ENCODE data around the gene UBL7. TPM values are rescaled to one million over a fixed set of nuclear protein-coding genes. Genes with fewer than 3 reads are reported as not detected.

The UBL7 gene
- total and polyA plus RNA-seq, 8 donors: 2.0 to 131 (median 35.8) TPM

GRCh38 chr15:74470631-74471395 lies 9.9 kb upstream of the UBL7 start:
- WGBS, 5 donors: 93 to 96% (median 95%) methylated on average over 11 to 12 of the region's 12 CpGs
- intact Hi-C loops (cut with DNase I; ENCODE audit: low total_unique reads): no loop called here
- no peaks in the 10 kb centered on the region for H3K9me3 ChIP-seq
- TF ChIP-seq POLR2A (IDR thresholded peaks at IDR 0.05) (no peak), EP300 (IDR thresholded peaks at IDR 0.05) (no peak), CTCF (IDR thresholded peaks at IDR 0.05) (no peak), POLR2AphosphoS5 (IDR thresholded peaks at IDR 0.05) (no peak)
- no peak overlapping the region for H3K27ac ChIP-seq
- no peaks in the 10 kb centered on the region for H3K27me3 ChIP-seq
- no peaks in the 10 kb centered on the region for H3K4me1 ChIP-seq
- no peak overlapping the region for H3K4me3 ChIP-seq
- peaks cover 0 to 49% (median 37%) of the 10 kb centered on the region in 4 donors for H3K36me3 ChIP-seq
- DNase-seq: no peak

- intact Hi-C loops (cut with DNase I; ENCODE audit: low total_unique reads): no loop called here
- 94 to 97% (median 96%) methylated on average over 6 of the region's 6 CpGs for WGBS, 5 donors
- no peak for TF ChIP-seq POLR2AphosphoS5 (IDR thresholded peaks at IDR 0.05)
- TF ChIP-seq EP300 (IDR thresholded peaks at IDR 0.05): no peak
- no peak for TF ChIP-seq CTCF (IDR thresholded peaks at IDR 0.05)
- no peak for TF ChIP-seq POLR2A (IDR thresholded peaks at IDR 0.05)
Measured at GRCh38 chr15:74468341-74469032, 7.5 kb upstream of the UBL7 start.

GRCh38 chr15:74466570-74466969 lies 5.6 kb upstream of the UBL7 start:
- Histone ChIP-seq H3K27ac (no peak overlapping the region), H3K36me3 (peaks cover 0 to 28% (median 22%) of the 10 kb centered on the region in 4 donors), H3K27me3 (no peaks in the 10 kb centered on the region), H3K4me3 (no peak overlapping the region), H3K4me1 (peaks cover 0 to 20% (median 11%) of the 10 kb centered on the region in 4 donors), H3K9me3 (no peaks in the 10 kb centered on the region)
- WGBS, 5 donors: 94 to 100% (median 100%) methylated on average over 1 of the region's 1 CpG
- no peak for DNase-seq
- intact Hi-C loops (cut with DNase I; ENCODE audit: low total_unique reads): no loop called here
- TF ChIP-seq POLR2AphosphoS5 (IDR thresholded peaks at IDR 0.05) (no peak), CTCF (IDR thresholded peaks at IDR 0.05) (no peak), POLR2A (IDR thresholded peaks at IDR 0.05) (no peak), EP300 (IDR thresholded peaks at IDR 0.05) (no peak)

More at GRCh38 chr15:74468341-74469032, 7.5 kb upstream of the UBL7 start:
- Histone ChIP-seq H3K4me3 (no peak overlapping the region), H3K27me3 (no peaks in the 10 kb centered on the region), H3K4me1 (peaks cover 0 to 2% (median 0%) of the 10 kb centered on the region in 4 donors), H3K9me3 (no peaks in the 10 kb centered on the region), H3K36me3 (peaks cover 0 to 46% (median 31%) of the 10 kb centered on the region in 4 donors), H3K27ac (no peak overlapping the region)
- no peak for DNase-seq

GRCh38 chr15:74464897-74465296 lies 3.9 kb upstream of the UBL7 start:
- no peaks in the 10 kb centered on the region for H3K27me3 ChIP-seq
- H3K4me3 ChIP-seq: no peak overlapping the region
- H3K36me3 ChIP-seq: peaks cover 0 to 27% (median 19%) of the 10 kb centered on the region in 4 donors
- H3K27ac ChIP-seq: no peak overlapping the region
- intact Hi-C loops (cut with DNase I; ENCODE audit: low total_unique reads): no loop called here
- WGBS, 5 donors: 89 to 96% (median 93%) methylated on average over 2 of the region's 2 CpGs
- H3K9me3 ChIP-seq: no peaks in the 10 kb centered on the region
- DNase-seq: no peak
- peaks cover 6 to 31% (median 21%) of the 10 kb centered on the region in 4 donors for H3K4me1 ChIP-seq
- TF ChIP-seq POLR2A (IDR thresholded peaks at IDR 0.05) (no peak), POLR2AphosphoS5 (IDR thresholded peaks at IDR 0.05) (no peak)
